Activated gamma-delta T cell (primary cell): Measurements from ENCODE around the gene DPP6.
"Not testable (repeated sequence)": the region's sequence is repeated elsewhere in the genome, so short reads cannot be mapped to it uniquely, and the experiment has no call there.

Source experiments
- DNase-seq: peaks from one replicate; lab custom pipeline; 2025; lab: John Stamatoyannopoulos, UW
- total RNA-seq, 2 donors: gene quantifications; one replicate each; lab custom pipeline; 2026; lab: John Stamatoyannopoulos, UW

The DPP6 gene
- 0 reads per million in 2 donors for total RNA-seq

- not testable (repeated sequence) for DNase-seq
Measured at GRCh38 chr7:154051643-154052529, at the start of gene DPP6. TSS of gene DPP6 (plus strand) at chr7:154052398.

- not testable (repeated sequence) for DNase-seq
Measured at GRCh38 chr7:154009423-154009911, 42.7 kb upstream of the DPP6 start.

GRCh38 chr7:154010726-154011568 lies 41.3 kb upstream of the DPP6 start:
- DNase-seq, result not testable (repeated sequence)

GRCh38 chr7:154012800-154013199 lies 39.4 kb upstream of the DPP6 start:
- DNase-seq, result not testable (repeated sequence)

- not testable (repeated sequence) for DNase-seq
Measured at GRCh38 chr7:154015636-154016035, 36.6 kb upstream of the DPP6 start.

GRCh38 chr7:154018354-154018753 lies 33.8 kb upstream of the DPP6 start:
- DNase-seq, result not testable (repeated sequence)

GRCh38 chr7:154027805-154028204 lies 24.4 kb upstream of the DPP6 start:
- DNase-seq, result not testable (repeated sequence)

- DNase-seq, result not testable (repeated sequence)
Measured at GRCh38 chr7:154030476-154031080, 21.6 kb upstream of the DPP6 start.

GRCh38 chr7:154039466-154040165 lies 12.6 kb upstream of the DPP6 start:
- DNase-seq, result not testable (repeated sequence)

GRCh38 chr7:154050394-154050793 lies 1.8 kb upstream of the DPP6 start:
- not testable (repeated sequence) for DNase-seq

GRCh38 chr7:154051006-154051642 lies 1.1 kb upstream of the DPP6 start:
- not testable (repeated sequence) for DNase-seq

- DNase-seq, result not testable (repeated sequence)
Measured at GRCh38 chr7:154052530-154053252, 493 bp downstream of the DPP6 start.

- not testable (repeated sequence) for DNase-seq
Measured at GRCh38 chr7:154053466-154054312, 1.5 kb downstream of the DPP6 start.

GRCh38 chr7:154054664-154055063 lies 2.5 kb downstream of the DPP6 start:
- DNase-seq, result not testable (repeated sequence)

- DNase-seq, result not testable (repeated sequence)
Measured at GRCh38 chr7:154055491-154056106, 3.4 kb downstream of the DPP6 start.

- not testable (repeated sequence) for DNase-seq
Measured at GRCh38 chr7:154058783-154059182, 6.6 kb downstream of the DPP6 start.

GRCh38 chr7:154060551-154060950 lies 8.4 kb downstream of the DPP6 start:
- DNase-seq, result not testable (repeated sequence)

- not testable (repeated sequence) for DNase-seq
Measured at GRCh38 chr7:154071833-154072232, 19.6 kb downstream of the DPP6 start.
